ENCODE measurements around the gene PRM1.

PRM1 gene

DNA sequence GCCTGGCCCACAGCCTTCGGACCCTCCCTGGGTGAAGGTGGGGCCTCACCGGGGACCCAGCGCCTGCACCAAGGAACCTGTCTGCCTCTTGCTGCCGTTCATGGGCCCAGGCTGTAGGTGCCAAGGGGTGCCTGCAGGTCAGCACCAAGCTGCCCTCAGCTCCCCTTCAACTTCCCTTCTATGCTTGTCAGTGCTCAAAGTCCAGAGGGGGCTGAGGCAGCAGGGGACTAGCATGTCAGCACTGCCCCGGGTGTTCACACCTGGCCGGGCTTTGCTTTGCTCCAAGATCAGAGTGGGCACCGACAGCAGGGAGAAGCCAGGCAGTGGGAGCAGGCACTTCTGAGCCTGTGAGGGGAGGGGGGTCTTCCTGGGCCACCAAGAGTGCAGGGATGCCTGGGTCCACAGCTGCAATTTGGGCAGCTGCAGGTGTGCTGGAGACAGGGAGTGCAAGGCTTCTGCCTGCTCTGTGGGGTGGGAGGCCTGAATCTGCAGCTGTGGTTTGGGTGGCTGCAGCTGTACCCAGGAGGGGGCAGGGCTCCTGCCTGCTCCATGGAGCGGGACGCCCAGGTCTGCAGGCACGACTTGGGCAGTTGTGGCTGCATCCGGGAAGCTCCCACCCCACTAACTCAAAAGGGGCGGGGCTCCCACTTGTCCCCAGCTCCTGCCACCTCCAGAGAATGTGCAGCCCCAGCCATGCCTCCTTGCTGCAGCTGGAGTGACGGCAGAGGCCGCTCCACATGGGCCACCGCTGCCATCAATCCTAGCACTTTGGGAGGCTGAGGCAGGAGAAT is 27.6 kb upstream of the PRM1 start:
- TF ChIP-seq HDGF (IDR thresholded peaks at IDR 0.05; ENCODE audit: borderline replicate concordance): no peak
- TF ChIP-seq FOXA1 (IDR thresholded peaks at IDR 0.05): no peak
- TF ChIP-seq NFRKB (IDR thresholded peaks at IDR 0.05): no peak
- TF ChIP-seq ARNT (IDR thresholded peaks at IDR 0.05): no peak
- no peak for TF ChIP-seq SP1 (IDR thresholded peaks at IDR 0.05)
- no peak for TF ChIP-seq ZNF384 (IDR thresholded peaks at IDR 0.05)
- TF ChIP-seq LEF1 (IDR thresholded peaks at IDR 0.05; ENCODE audit: borderline replicate concordance): no peak
- TF ChIP-seq TARDBP (IDR thresholded peaks at IDR 0.05): no peak
- TF ChIP-seq CTBP1 (IDR thresholded peaks at IDR 0.05; ENCODE audit: borderline replicate concordance): no peak
- TF ChIP-seq, protein P1, sequence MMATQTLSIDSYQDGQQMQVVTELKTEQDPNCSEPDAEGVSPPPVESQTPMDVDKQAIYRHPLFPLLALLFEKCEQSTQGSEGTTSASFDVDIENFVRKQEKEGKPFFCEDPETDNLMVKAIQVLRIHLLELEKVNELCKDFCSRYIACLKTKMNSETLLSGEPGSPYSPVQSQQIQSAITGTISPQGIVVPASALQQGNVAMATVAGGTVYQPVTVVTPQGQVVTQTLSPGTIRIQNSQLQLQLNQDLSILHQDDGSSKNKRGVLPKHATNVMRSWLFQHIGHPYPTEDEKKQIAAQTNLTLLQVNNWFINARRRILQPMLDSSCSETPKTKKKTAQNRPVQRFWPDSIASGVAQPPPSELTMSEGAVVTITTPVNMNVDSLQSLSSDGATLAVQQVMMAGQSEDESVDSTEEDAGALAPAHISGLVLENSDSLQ (IDR thresholded peaks at IDR 0.05): no peak
- no peak for TF ChIP-seq FOXK2 (IDR thresholded peaks at IDR 0.05)
- TF ChIP-seq FOXM1 (IDR thresholded peaks at IDR 0.05; ENCODE audit: borderline replicate concordance): no peak
- no peak for TF ChIP-seq BHLHE40 (IDR thresholded peaks at IDR 0.05; ENCODE audit: borderline replicate concordance)
- no peak for TF ChIP-seq L3MBTL2 (conservative IDR thresholded peaks at IDR 0.05)
- no peak for TF ChIP-seq ELF4 (IDR thresholded peaks at IDR 0.05)
- no peak for TF ChIP-seq SUZ12 (IDR thresholded peaks at IDR 0.05)
- CTCF ChIA-PET: interaction anchor here (0.6 kb wide), 1 partner anchor 61 kb away, joined by 3 read pairs; no protein-coding TSS in a partner anchor
- no peak for DNase-seq (ENCODE audit: extremely low spot score)
- POLR2A ChIA-PET: no interaction called here

DNA sequence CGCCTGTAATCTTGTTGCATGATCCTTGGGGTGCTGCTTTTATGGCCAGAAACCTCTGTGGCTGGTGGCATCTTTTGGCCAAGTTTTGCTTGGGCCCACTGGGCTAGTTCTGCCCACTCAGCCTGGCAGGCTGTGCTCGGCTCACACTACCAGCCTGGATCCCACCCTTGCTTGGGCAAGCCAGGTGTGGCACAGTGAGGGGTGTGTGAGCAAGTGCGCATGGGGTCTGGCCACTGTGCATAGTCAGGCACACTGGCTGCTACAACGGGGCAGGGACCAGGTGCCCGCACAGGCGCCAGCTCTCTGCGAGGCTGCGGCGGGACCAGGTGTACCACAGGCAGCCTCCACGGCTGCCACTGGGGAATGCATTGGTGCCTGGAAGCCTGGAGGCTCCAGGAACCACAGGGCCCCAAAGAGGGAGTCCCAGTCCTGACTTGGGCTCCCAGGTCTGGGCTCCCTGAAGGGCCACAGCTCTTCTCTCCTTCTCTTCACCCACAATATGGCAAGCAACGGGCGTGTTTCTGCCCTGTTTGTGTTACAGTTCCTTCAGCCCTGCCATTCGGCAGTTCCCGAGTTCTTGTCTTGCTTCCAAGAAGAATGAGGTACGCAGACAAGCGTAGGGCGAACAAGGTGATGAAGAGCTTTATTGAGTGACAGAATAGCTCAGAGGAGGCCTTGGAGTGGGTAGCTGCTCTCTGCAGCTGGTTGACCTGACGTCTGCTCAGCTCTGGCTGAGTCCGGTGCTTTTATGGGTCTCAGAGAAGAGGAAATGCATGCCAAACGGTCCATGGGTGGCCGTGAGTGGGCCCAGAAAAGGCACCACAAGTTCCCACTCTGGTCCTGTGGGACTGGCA is 26.7 kb upstream of the PRM1 start:
- CTCF ChIA-PET: no interaction called here
- POLR2A ChIA-PET: no interaction called here
- no peak for DNase-seq (ENCODE audit: extremely low spot score)
- TF ChIP-seq TARDBP (IDR thresholded peaks at IDR 0.05): no peak
- no peak for TF ChIP-seq FOXK2 (IDR thresholded peaks at IDR 0.05)
- TF ChIP-seq ELF4 (IDR thresholded peaks at IDR 0.05): no peak
- TF ChIP-seq ARNT (IDR thresholded peaks at IDR 0.05): no peak
- TF ChIP-seq FOXA1 (IDR thresholded peaks at IDR 0.05): no peak
- no peak for TF ChIP-seq L3MBTL2 (conservative IDR thresholded peaks at IDR 0.05)
- no peak for TF ChIP-seq FOXM1 (IDR thresholded peaks at IDR 0.05; ENCODE audit: borderline replicate concordance)

DNA sequence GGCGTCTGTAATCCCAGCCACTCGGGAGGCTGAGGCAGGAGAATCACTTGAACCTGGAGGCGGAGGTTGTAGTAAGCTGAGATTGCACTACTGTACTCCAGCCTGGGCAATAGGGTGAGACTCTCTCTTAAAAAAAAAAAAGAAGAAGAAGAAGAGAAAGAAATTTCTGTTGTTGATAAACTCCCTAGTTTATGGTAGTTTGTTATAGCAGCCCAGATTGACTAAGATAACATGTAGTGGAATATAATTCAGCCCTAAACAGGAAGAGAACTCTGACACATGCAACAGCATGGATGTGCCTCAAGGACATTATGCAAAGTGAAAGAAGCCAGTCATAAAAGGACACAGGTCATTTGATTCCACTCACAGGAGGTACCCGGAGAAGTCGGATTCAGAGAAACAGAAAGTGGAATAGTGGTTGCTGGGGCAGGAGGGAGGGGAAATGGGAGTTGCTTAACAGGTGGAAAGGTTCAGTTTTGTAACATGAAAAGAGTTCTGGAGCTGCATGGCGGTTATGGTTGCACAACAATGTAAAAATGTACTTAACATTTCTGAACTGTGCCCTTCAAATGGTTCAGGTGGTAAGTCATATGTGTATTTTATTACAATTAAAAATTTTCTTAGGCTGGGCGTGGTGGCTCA is 26.0 kb upstream of the PRM1 start:
- ChIA-PET POLR2A (no interaction called here), CTCF (no interaction called here)
- no peak for DNase-seq (ENCODE audit: extremely low spot score)
- no peak for TF ChIP-seq SUZ12 (IDR thresholded peaks at IDR 0.05)
- no peak for TF ChIP-seq TARDBP (IDR thresholded peaks at IDR 0.05)
- TF ChIP-seq CTBP1 (IDR thresholded peaks at IDR 0.05; ENCODE audit: borderline replicate concordance): no peak
- TF ChIP-seq, protein P1 (IDR thresholded peaks at IDR 0.05): no peak
- TF ChIP-seq HDGF (IDR thresholded peaks at IDR 0.05; ENCODE audit: borderline replicate concordance): no peak
- TF ChIP-seq ARNT (IDR thresholded peaks at IDR 0.05): no peak
- no peak for TF ChIP-seq LEF1 (IDR thresholded peaks at IDR 0.05; ENCODE audit: borderline replicate concordance)
- no peak for TF ChIP-seq SP1 (IDR thresholded peaks at IDR 0.05)
- no peak for TF ChIP-seq L3MBTL2 (conservative IDR thresholded peaks at IDR 0.05)
- TF ChIP-seq ZNF384 (IDR thresholded peaks at IDR 0.05): no peak
- no peak for TF ChIP-seq FOXM1 (IDR thresholded peaks at IDR 0.05; ENCODE audit: borderline replicate concordance)
- TF ChIP-seq ELF4 (IDR thresholded peaks at IDR 0.05): no peak

DNA sequence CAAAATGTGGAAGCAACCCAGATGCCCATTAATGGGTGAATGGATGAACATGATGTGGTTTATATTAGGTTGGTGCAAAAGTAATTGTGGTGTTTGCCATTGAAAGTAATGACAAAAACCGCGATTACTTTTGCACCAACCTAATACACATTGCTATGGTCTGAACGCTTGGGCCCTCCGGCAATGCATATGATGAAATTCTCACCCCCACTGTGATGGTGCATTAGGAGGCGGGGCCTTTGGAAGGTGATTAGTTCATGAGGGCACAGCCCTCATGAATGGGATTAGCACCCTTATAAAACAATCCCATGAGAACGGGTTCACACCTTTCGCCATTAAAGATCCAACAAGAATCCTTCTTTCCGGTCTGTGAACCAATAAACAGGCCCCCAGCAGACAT is 25.3 kb upstream of the PRM1 start:
- ChIA-PET CTCF (no interaction called here), POLR2A (no interaction called here)
- TF ChIP-seq NFRKB (IDR thresholded peaks at IDR 0.05): no peak
- TF ChIP-seq ELF4 (IDR thresholded peaks at IDR 0.05): 0 out of 2 replicates have a peak, but pooled peaks have one; percentile 16
- no peak for DNase-seq (ENCODE audit: extremely low spot score)

DNA sequence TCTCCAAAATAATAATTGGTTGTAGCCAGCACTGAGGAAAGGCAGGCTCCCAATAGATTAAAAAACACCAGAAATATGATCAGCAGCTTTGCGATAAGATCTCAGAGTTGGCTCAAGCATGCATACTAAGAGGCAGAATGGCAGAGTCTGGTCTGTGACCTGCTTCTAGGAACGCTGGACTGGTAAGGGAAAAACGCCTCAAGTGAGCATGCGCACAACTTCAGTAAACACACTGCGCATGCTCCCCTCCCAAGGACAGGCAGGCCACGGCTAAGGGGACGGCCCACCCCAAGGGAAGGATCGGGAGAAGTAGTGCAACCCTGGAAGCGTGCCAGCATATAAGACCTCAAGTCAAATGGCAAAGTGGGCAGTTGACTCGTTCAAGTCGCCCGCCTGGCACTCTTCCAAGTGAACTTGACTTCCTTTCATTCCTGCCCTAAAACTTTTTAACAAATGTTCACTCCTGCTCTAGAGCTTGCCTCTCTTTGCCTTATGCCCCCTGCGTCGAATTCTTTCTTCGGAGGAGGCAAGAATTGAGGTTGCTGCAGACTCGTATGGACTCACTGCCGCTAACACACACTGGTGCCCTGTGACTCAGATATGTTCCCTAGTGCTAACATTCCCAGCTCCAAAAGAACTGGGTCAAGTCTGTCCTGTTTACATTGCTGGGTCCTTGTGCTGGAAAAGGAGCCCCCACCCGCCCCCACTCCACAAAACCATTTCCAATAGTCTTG is 22.4 kb upstream of the PRM1 start:
- ChIA-PET CTCF (no interaction called here), POLR2A (no interaction called here)
- TF ChIP-seq, protein P1 (IDR thresholded peaks at IDR 0.05): no peak
- TF ChIP-seq LEF1 (IDR thresholded peaks at IDR 0.05; ENCODE audit: borderline replicate concordance) (no peak), CTBP1 (IDR thresholded peaks at IDR 0.05; ENCODE audit: borderline replicate concordance) (no peak), TARDBP (IDR thresholded peaks at IDR 0.05) (no peak), FOXM1 (IDR thresholded peaks at IDR 0.05; ENCODE audit: borderline replicate concordance) (no peak), HDGF (IDR thresholded peaks at IDR 0.05; ENCODE audit: borderline replicate concordance) (no peak), ZNF384 (IDR thresholded peaks at IDR 0.05) (no peak), L3MBTL2 (conservative IDR thresholded peaks at IDR 0.05) (no peak), NFRKB (IDR thresholded peaks at IDR 0.05) (no peak), SUZ12 (IDR thresholded peaks at IDR 0.05) (no peak), FOXA1 (IDR thresholded peaks at IDR 0.05) (no peak)
- DNase-seq (ENCODE audit: extremely low spot score): no peak
